Kidney epithelial cell (primary cell): ENCODE data around the gene RRM1. TPM values are rescaled to one million over a fixed set of nuclear protein-coding genes. Genes with fewer than 3 reads are reported as not detected.

ENCODE experiments used
- DNase-seq: peaks from one replicate; pipeline ENCODE4 v3.0.0-alpha.2; 2010; ENCODE audit warnings: low read depth
- H3K27me3 ChIP-seq: 2 replicates; pipeline ENCODE4 v1.6.0; 2011; ENCODE audit warnings: low read length; ENCODE audit not compliant: control insufficient read depth, insufficient read depth
- H3K36me3 ChIP-seq: 2 replicates; pipeline ENCODE4 v1.5.1; 2011; ENCODE audit warnings: low read length; ENCODE audit not compliant: control insufficient read depth, insufficient read depth
- H3K4me3 ChIP-seq: 2 replicates; pipeline ENCODE4 v1.5.1; 2011; ENCODE audit warnings: low read depth, mild to moderate bottlenecking, control low read depth, low read length
- CTCF ChIP-seq: IDR thresholded peaks from 2 replicates; pipeline ENCODE4 v1.5.1; 2011; ENCODE audit warnings: mild to moderate bottlenecking, moderate library complexity, low read length, control low read depth, inconsistent platforms; ENCODE audit not compliant: insufficient read depth, poor library complexity, severe bottlenecking
- total RNA-seq: library from RNA; depleted of rRNA; stranded (reverse); fragments of >200 nt; gene quantifications from 2 replicates; pipeline ENCODE4 v1.2.3, GENCODE V29; 2015

The RRM1 gene
- total RNA-seq, 1 donor from 2014 or later: 36.8 TPM

- no peaks in the 10 kb centered on the region for H3K36me3 ChIP-seq
- peak; percentile 19 for DNase-seq
- H3K4me3 ChIP-seq: peak overlapping the region; percentile 56
- no peaks in the 10 kb centered on the region for H3K27me3 ChIP-seq
- TF ChIP-seq CTCF: peak; percentile 82
Observed at GRCh38 chr11:4187055-4187988, 92.7 kb downstream of the RRM1 start.

Other genes starting within 250 kb of the RRM1 start
- gene STIM1, start 239.1 kb upstream of the RRM1 start, total RNA-seq: 25.4 and 35.3 TPM in 2 replicates